Stimulated activated CD8-positive, alpha-beta memory T cell treated with anti-CD3 and anti-CD28 coated beads, Interleukin-2, amount 100 ng/mL, for 1 hour (primary cell): Measurements from ENCODE around the gene SPOCK2.
"Not testable (repeated sequence)": the region's sequence is repeated elsewhere in the genome, so short reads cannot be mapped to it uniquely, and the experiment has no call there.

Experiments
- DNase-seq, 2 donors: peaks; one replicate each; pipeline ENCODE4 v3.0.0-alpha.2; 2020; ENCODE audit warnings: low read depth in 2 of 2

Gene SPOCK2, protein sequence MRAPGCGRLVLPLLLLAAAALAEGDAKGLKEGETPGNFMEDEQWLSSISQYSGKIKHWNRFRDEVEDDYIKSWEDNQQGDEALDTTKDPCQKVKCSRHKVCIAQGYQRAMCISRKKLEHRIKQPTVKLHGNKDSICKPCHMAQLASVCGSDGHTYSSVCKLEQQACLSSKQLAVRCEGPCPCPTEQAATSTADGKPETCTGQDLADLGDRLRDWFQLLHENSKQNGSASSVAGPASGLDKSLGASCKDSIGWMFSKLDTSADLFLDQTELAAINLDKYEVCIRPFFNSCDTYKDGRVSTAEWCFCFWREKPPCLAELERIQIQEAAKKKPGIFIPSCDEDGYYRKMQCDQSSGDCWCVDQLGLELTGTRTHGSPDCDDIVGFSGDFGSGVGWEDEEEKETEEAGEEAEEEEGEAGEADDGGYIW

DNA sequence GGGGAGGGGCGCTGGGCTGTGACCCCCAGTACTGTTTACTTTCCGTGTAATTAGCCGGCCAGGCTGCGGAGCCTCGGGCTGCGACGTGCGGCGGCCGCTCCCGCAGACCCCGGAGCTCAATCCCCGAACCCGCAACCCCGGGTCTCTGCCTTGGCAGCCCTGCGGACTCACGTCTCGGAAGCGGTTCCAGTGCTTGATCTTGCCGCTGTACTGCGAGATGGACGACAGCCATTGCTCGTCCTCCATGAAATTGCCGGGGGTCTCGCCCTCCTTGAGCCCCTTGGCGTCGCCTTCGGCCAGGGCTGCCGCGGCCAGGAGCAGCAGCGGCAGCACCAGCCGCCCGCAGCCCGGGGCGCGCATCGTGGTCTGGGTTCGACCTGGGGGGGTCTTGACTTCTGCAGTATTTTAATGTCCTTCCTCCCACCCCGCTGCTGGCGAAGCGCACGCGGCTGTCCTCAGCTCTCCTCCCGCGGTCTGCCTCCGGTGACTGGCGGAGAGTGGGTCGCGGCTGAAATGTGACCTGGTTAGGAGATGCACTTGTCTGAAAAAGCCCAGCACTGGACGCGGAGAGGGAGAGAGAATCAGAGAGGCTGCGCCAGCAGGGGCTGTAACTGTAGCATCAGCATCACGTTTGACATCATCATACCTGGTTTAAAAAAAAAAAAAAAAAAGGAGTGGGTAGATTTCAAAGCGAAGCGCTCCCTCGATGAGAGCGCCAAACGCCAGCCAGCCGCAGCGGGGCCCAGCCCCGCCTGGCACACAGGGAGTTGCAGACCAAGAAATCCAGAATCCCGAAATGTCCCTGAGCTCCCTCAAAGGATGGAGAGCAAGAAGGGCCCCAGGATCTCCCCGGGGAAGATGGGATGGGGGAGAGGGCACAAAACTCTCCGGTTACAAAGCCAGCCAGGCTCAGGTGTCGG lies at the start of gene SPOCK2:
SPOCK2 (minus strand) TSS at position 583 of the 920 bp plus-strand sequence; CDS start at position 360, 223 bp downstream.
- peak; percentile 37 to 53 for DNase-seq

DNA sequence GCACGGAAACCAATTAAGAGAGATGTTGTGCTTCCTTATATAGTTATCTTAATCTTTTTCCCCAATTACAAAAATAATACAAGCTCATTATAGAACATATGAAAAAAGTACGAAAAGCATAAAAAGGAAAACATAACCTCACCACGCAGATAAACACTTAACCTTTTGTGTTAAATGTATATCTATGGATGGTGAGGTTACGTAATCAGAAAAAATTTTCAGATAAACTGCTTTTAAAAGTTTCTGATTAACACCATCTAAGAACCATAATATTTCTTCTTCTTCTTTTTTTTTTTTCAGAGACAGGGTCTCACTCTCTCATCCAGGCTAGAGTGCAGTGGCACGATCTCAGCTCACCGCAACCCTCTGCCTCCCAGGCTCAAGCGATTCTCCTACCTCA lies 49.2 kb upstream of the SPOCK2 start:
- DNase-seq: no peak

DNA sequence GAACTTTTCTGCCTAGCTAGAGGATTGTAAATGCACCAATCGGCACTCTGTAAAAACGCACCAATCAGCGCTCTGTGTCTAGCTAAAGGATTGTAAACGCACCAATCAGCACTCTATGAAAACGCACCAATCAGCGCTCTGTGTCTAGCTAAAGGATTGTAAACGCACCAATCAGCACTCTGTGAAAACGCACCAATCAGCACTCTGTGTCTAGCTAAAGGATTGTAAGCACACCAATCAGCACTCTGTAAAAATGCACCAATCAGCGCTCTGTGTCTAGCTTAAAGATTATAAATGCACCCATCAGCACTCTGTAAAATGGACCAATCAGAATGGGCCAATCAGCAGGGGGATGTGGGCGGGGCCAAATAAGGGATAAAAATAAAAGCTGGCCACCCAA lies 47.9 kb upstream of the SPOCK2 start:
- not testable (repeated sequence) for DNase-seq

DNA sequence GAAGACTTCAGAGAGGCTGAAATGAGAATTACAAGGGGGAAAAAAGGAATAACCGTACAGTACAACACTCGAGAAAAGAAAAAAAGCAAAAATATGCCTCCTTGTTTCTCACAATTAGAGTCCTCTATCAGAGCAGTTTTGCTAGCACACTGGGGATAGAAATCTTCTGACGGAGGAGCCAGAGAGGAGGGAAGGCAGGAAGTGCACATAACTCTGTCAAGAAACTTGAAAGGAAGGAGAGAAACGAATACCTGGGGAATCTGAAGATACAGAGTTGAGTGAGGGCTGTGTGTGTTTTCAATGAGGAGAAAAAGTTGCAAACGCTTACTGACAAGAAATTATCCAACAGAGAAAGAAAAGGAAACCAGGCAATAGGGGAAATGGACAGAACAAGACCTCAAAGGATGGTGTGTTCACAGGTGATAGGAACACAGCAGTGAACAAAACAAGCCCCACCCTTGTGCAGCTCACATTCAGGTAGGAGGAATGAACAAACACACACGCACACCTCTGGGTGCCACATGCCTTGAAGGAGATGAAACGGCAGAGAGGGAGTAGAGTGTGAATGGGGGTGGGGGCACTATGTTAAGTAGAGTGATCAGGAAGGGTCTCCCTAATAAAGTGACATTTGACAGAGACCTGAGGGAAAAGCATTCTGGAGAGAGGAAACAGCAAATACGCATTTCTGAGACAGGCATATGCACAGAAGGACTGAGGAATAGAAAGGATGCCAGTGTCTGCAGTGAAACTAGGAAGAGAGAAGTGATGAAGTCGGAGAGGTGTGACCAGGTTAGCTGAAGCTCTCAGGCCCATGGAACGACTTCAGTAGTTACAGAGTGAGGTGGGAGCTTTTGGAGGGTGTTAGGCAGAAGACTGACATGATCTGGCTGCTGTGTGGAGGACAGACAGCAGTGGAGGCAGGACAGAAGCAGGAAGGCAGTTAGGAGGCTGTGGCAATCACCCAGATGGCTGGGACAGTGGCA lies 46.7 kb upstream of the SPOCK2 start:
- no peak for DNase-seq

DNA sequence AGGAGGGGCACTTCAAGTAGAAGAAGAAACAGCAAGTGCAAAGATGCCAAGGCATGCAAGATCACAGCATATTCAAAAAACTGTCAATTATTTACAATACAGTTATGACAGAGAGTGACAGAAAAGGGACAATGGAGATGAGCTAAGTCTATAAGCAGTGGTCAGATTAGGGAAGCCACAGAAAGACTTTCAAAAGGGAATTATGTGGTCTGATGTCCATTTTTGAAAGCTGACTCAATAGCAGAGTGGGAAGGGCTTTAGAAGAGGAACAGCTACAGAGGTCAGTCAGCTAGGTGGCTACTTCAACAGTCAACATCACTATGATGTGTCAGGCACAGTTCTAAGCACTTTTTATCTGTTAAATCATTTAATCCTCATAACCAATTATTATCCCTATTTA lies 45.2 kb upstream of the SPOCK2 start:
- no peak for DNase-seq

DNA sequence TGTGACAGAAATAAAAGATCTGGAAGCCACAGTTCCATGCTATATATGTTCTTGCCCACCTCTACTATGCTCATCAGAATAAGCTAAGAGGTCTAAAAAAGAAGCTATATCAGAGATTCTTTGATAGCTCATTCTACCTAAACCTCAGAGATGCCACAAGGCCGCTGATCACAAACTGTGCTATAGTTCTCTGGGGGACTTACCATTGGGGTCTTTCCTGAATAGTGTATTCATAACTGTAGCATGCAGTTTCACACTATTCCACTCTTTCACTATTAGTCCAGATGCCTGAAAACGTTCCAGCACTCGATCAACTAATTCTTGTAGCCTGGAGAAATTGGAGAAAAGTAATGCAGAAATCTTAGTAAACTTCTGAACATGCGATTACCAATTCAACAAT lies 44.5 kb upstream of the SPOCK2 start:
- no peak for DNase-seq

DNA sequence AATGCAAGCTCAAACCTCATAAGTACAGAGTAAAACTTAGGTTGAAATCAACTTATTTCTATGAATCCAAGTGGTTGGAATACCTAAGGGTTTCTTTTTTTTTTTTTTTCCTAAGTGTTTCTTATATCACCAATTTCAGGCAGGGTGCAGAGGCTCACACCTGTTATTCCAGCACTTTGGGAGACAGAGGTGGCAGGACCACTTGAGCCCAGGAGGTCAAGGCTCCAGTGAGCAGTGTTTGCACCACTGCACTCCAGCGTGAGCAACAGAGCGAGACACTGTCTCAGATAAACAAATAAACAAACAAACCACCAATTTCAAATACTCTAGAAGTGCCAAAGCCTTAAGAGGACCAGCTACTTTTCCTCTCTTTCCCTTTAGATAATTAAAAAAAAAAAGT lies 39.2 kb upstream of the SPOCK2 start:
- no peak for DNase-seq

DNA sequence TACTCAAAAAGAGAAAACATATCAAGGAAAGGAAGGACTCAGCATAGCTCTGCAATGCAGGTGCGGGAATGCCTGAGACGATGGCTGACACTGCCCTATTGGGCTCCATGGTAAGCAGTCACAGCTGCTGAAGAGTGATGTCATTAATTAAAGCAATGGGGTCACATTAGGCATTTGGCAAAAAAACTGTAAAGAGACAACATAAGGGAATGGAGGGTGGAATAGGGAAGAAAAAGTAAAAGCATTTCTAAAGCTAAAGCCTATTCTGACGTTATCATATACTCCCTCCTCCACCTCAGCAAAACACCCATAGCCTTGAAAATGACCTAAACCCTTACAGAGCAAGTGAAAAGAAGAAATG lies 38.5 kb upstream of the SPOCK2 start:
- DNase-seq: no peak

DNA sequence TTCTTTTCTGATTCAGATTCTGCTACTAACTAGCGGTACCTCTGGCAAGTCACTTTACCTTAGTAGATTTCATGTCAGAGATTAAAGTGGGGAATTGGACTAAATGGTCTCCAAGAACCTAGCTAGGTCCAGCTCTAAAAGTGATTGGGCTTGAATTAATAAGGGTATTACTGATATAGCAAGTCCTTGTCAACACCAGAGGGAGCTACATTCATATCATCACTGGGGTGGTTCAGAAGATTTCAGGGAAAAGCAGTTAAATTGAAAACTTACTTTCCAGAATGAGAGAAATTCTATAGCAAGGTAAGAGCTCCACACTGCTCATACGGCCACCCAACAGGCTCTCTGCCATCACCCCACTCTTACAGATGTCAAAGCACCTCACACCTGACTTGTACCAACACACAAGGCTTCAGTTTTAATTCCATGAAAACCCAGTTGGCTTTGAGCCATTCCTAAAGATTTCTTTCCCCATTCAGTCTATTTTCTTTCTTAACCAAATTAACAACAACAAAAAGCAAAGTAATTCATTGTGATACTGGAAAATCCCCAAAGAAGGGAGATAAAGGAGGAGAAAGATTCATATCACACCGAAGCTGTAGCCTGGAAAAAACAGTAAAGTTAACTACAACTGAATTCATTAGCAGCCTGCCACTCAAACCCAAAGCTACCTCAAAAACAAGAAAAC lies 38.0 kb upstream of the SPOCK2 start:
- DNase-seq: no peak

DNA sequence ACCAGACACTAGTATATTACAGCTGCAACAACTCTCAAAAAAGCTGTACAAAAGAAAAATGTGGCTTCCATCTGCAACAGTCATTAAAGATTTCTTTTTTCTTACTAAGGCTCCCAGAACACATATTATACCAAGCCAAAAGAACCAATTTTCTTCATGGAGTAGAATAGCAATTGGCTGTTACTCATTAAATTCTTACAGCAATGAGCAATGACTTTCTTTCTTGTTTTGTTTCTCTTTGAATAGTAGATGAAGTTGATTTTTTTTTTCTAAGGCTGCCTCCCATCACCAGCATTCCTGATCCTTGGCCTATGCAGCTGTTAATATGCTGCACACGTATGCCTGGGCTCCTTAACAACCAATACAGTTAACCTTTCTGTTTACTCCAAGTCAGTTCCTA lies 36.6 kb upstream of the SPOCK2 start:
- DNase-seq: no peak

DNA sequence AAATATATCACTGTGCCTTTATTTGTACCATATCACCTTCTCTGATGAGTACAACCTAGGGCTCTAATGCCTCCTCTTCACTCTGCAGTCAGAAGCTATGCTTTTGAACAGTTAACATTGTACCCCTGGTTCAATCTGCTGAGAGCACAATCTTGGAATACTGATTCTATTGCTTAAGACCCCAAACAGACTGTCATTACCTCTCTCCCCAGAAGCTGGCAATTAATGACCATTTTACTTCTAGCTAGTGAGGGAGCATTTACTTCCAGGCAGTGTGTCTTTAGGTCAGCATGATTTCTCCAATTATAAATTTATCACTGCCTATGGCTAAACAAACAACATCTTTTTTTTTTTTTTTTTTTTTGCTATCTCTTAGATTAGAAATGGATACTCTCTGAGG lies 36.0 kb upstream of the SPOCK2 start:
- no peak for DNase-seq

DNA sequence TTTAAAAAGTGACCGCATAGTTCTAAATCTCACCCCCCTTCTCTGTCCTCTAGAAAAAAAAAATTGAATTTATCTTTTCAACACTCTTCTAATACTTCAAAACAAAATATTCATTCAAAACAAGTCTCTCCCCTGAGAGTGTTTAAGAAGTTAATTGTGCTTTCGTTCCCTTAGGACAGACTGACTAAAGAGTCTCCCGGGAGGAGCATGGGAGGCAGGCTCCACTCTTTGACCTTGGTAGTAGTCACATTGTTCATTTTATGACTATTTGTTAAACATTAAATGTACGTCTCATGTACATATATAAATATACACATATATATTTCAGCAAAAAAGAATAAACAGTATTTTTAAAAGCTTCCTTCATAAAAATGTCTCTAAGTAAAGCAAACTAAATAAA lies 35.3 kb upstream of the SPOCK2 start:
- no peak for DNase-seq

DNA sequence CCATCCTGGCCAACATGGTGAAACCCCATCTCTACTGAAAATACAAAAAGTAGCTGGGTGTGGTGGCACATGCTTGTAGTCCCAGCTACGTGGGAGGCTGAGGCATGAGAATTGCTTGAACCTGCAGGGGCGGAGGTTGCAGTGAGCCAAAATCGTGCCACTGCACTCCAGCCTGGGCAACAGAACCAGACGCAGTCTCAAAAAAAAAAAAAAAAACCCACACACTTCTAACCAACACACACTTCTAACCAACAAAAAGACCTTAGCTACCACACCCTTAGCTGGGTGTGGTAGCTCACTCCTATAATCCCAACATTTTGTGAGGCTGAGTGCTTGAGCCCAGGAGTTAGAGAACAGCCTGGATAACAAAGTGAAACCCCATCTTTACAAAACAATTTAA lies 33.9 kb upstream of the SPOCK2 start:
- DNase-seq: no peak

DNA sequence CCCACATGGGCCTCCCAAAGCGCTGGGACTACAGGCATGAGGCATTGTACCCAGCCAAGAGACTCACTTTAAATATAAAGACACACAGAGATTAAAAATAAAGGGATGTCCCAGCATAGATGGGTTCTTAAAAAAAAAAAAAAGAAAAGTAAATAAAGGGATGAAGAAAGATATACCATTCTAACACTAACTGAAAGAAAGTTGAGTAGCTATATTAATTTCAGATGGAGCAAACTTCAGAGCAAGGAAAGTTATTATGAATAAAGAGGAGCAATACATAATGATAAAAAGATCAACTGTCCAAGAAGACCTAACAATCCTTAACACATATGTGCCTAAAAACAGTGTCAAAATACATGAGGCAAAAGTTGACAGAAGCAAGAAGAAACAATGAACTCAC lies 33.0 kb upstream of the SPOCK2 start:
- DNase-seq: no peak

DNA sequence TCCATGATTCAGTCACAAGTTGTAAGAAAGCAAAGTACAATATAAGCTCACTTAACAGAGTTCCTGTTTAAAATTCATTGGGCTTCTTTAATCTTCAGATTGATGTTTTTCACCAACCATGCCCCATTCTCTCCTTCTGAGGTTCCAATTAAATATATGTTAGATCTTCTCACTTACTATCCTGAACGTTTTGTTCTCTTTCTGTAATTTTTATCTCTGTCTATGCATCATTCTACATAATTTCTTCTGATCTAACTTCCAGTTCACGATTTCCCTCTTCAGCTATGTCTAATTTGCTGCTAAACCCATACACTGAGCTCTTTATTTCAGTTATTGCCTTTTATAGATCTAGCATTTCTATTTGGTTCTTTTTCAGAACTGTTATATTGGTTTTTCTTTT lies 28.0 kb upstream of the SPOCK2 start:
- no peak for DNase-seq

DNA sequence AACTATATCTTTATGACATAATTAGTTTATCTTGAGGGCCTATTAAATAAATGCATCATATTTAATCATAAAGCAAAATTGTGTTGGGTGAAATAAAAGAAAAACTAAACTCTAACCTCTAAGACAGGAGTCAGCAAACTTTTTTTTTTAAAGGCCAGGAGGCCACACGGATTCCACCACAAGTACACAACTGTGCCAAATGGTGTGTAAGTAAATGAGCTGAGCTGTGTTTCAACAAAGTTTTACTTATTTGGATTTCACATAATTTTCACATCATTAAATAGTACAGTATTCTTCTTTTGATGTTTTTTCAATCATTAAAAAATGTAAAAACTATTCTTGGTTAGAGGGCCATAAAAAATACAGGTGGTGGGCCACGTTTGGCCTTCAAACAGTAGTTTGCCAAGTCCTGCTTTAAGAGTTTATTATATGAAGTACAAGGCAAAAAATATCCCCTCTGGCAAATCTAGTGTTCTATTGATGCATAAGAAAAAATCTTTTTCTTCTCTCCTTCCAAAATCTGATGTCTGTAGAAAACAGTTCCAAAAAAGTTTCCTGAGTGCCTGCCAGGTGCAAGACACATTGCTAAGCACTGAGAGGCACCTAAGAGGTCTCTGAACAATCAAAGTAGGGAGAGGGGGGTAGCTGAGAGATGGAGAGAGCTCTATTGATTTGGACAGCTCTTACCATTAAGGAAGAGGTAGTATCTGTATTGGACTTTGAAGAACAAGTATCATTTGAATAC lies 26.5 kb upstream of the SPOCK2 start:
- DNase-seq: no peak

DNA sequence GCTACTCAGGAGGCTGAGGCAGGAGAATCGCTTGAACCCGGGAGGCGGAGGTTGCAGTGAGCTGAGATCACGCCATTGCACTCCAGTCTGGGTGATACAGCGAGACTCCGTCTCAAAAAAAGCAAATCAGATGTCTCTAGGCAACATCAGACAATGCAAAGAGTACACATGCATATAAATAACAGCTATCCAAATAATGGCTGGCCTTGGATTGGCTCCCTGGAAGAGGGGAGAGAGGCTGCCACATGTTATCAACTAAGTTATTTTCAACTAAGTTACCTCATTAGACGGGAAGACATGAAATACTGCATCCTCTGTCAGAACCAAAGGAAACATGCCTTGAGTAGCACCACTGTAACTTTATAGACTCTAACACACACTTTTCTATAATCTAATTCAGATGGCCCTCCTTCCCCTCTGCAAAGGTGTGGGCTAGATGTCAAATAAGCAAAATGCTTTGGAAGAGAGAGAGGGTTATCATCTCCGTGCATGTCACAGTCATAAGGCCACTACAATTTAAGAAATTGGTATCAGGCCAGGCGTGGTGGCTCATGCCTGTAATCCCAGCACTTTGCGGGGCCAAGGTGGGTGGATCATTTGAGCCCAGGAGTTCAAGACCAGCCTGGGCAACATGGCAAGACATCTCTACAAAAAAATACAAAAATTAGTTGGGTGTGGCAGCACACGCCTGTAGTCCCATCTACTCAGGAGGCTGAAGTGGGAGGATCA lies 22.5 kb upstream of the SPOCK2 start:
- DNase-seq: no peak

DNA sequence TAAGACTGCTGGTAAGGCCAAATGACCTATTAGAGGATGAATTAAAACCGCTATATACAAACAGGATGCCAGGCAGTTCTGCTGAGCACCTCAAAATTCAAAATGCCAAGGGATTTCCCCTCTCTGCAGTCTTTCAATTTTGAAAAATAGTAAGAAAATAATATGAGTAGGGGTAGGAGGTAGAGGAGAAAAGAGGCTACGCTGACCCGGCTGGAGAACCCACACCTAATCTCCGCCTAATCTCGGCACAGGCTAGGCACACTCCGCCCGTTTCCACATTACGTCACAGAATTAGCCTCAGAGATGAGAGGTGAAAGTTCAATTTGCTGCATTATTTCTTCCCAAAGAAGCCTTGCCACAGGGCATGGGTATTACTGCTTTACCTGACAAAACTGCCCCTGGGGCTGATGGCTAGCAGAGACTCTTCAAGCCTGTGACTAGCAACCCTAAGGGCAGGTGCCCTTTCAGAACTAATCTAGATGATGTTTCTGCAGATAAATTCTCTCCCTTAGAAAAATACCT lies 21.3 kb upstream of the SPOCK2 start:
- DNase-seq: no peak

DNA sequence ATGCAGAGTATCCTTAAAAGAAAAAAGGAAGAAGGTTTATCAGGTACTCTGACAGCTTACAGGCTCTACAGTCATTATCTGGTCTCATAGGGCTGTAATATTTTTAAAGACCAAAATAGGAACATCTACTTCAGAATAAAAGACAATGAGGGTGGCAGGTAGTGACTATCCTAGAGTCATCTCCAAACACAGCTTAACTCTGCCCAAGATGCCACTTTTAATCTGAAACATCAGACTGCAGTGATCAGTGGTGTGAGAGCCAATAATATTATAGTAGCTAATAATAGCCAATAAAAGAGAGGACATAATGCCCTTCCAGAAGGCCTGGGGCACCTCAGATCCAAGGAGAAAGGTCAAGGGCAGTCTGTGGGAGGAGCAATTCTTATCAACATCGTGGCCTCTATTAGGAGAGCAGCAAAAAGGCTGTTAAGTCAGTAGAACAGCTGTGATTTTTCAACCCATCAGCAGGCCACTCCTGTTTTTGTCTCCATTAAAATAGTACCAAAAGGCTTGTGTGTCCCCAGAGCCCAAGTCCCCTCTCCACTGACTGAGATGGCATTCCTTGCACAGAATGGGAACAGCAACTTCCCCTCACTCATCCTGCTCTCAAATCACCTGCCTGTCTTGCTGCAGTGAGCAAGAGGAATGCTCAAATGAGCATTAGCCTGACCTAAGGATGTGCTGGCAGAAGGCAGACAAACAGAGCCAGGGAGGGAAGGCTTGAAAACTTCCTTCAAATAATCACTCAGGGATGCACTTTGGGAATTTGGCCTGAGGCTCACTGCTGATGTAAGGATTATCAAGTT lies 20.7 kb upstream of the SPOCK2 start:
- DNase-seq: no peak
